Cardiac fibroblast (primary cell): ENCODE measurements around the gene DENND2D.

Experiments used
- DNase-seq, 2 donors: peaks; one replicate each; pipeline versions ENCODE4 v3.0.0 to v3.0.0-alpha.2; 2010; ENCODE audit warnings: low read depth in 2 of 2
- H3K4me3 ChIP-seq, 2 donors: replicated peaks in 1 of 2; 1 replicate in 1 of 2; 2 replicates in 1 of 2; pipeline ENCODE4 v1.5.1; 2011; ENCODE audit warnings: low read depth in 2 of 2, low read length in 2 of 2, mild to moderate bottlenecking in 2 of 2, moderate library complexity in 1 of 2
- TF ChIP-seq, protein P1 (sequence below): IDR thresholded peaks from one replicate; pipeline ENCODE4 v1.5.1; 2011; ENCODE audit warnings: low read depth, mild to moderate bottlenecking, low read length, inconsistent platforms

The DENND2D gene

DNA sequence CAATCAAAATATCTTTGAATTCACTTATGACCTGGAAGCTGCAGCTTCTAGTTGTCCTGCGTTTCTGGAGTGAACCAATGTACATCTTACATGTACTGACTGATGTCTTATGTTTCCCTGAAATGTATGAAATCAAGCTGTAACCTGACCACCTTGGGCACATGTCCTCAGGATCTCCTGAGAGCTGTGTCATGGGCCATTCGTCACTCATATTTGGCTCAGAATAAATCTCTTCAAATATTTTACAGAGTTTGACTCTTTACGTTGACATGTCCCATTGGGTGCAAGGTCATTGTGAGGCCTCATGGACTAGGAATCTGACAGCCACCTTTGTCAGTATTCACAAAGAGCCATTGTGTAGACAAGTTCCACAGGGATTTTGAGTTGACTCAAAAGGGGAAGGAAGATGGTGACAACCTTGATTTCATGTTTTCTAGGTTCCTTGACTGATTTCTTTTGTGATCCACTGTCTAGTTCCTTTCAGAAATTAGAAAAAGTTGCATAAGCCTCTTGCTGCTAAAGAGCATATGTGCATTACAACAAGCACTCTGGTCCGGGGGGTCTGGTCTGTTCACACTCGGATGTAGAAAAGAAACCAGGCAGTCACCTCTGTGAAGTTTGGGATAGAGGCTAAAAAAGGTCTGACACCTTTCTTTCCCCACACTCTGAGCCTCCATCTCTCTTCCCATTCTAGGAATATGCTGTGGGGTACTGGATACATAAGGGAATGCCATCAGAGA, 37.8 kb upstream of the DENND2D start:
- TF ChIP-seq, protein P1, sequence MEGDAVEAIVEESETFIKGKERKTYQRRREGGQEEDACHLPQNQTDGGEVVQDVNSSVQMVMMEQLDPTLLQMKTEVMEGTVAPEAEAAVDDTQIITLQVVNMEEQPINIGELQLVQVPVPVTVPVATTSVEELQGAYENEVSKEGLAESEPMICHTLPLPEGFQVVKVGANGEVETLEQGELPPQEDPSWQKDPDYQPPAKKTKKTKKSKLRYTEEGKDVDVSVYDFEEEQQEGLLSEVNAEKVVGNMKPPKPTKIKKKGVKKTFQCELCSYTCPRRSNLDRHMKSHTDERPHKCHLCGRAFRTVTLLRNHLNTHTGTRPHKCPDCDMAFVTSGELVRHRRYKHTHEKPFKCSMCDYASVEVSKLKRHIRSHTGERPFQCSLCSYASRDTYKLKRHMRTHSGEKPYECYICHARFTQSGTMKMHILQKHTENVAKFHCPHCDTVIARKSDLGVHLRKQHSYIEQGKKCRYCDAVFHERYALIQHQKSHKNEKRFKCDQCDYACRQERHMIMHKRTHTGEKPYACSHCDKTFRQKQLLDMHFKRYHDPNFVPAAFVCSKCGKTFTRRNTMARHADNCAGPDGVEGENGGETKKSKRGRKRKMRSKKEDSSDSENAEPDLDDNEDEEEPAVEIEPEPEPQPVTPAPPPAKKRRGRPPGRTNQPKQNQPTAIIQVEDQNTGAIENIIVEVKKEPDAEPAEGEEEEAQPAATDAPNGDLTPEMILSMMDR: no peak
- DNase-seq: no peak

GRCh38 chr1:111236806-111237205, 36.4 kb upstream of the DENND2D start:
- H3K4me3 ChIP-seq: no peak overlapping the region
- DNase-seq: no peak
- TF ChIP-seq, protein P1: no peak

More for the DNA sequence above, 37.8 kb upstream of the DENND2D start:
- no peak overlapping the region for H3K4me3 ChIP-seq

GRCh38 chr1:111236379-111236778, 35.9 kb upstream of the DENND2D start:
- H3K4me3 ChIP-seq: no peak overlapping the region
- TF ChIP-seq, protein P1: no peak
- DNase-seq: peak in 1 of 2 donors; percentile 26

- peak in 1 of 2 donors; percentile 75 for DNase-seq
- TF ChIP-seq, protein P1: no peak
- H3K4me3 ChIP-seq: no peak overlapping the region
Measured at GRCh38 chr1:111234866-111235265, 34.4 kb upstream of the DENND2D start.

- DNase-seq: peak in 1 of 2 donors; percentile 38
- TF ChIP-seq, protein P1: no peak
- H3K4me3 ChIP-seq: no peak overlapping the region
Measured at GRCh38 chr1:111234258-111234657, 33.8 kb upstream of the DENND2D start.

GRCh38 chr1:111232134-111232533, 31.7 kb upstream of the DENND2D start:
- TF ChIP-seq, protein P1: no peak
- no peak overlapping the region for H3K4me3 ChIP-seq
- no peak for DNase-seq

- TF ChIP-seq, protein P1: no peak
- DNase-seq: no peak
- H3K4me3 ChIP-seq: no peak overlapping the region
Measured at GRCh38 chr1:111228748-111229126, 28.3 kb upstream of the DENND2D start.
